K562 (cell line): Measurements from ENCODE around the gene RERE. TPM values are rescaled to one million over a fixed set of nuclear protein-coding genes. Genes with fewer than 3 reads are reported as not detected.

Source experiments
- ARID1B ChIP-seq: fragments of 450-650 bp; IDR thresholded peaks from 2 replicates; pipeline ENCODE4 v1.6.1; 2016; ENCODE audit warnings: antibody characterized with exemption, mild to moderate bottlenecking, inconsistent platforms
- BRCA1 ChIP-seq, 2 experiments: fragments of 450-650 bp in 1 of 2; sonication (generic) in 1 of 2; formaldehyde crosslinking in 1 of 2; IDR thresholded peaks; 2 replicates each; pipeline versions ENCODE4 v1.5.0 to v1.6.1; 2017 to 2020; ENCODE audit warnings: mild to moderate bottlenecking in 1 of 2, missing genetic modification reagents in 1 of 2
- CBFA2T3 ChIP-seq: fragments of 450-650 bp; IDR thresholded peaks from 2 replicates; pipeline ENCODE4 v1.6.1; 2017
- CBFB ChIP-seq: sonication (generic); formaldehyde crosslinking; IDR thresholded peaks from 2 replicates; pipeline ENCODE4 v1.4.0; 2020; ENCODE audit warnings: mild to moderate bottlenecking, missing genetic modification reagents
- CGGBP1 ChIP-seq: fragments of 250-450 bp; sonication (Bioruptor Pico); IDR thresholded peaks from 2 replicates; pipeline ENCODE4 v1.9.0; 2021; ENCODE audit warnings: mild to moderate bottlenecking
- DIDO1 ChIP-seq: fragments of 450-650 bp; IDR thresholded peaks from 2 replicates; pipeline ENCODE4 v1.6.1; 2016; ENCODE audit warnings: low read depth, missing biosample characterization, missing genetic modification characterization
- FUS ChIP-seq: fragments of 200-400 bp; formaldehyde crosslinking; optimal IDR thresholded peaks from 2 replicates; pipeline ENCODE3; 2017; ENCODE audit warnings: low read depth, low read length
- HES1 ChIP-seq: fragments of 450-650 bp; IDR thresholded peaks from 2 replicates; pipeline ENCODE4 v1.6.1; 2016; ENCODE audit warnings: low read depth, mild to moderate bottlenecking, moderate library complexity
- HMGN3 ChIP-seq: IDR thresholded peaks from 2 replicates; pipeline ENCODE4 v1.6.1; 2011; ENCODE audit warnings: borderline replicate concordance, low read depth, mild to moderate bottlenecking, mixed read lengths, low read length; ENCODE audit not compliant: insufficient read length; ENCODE audit errors: extremely low read depth
- HSF4 ChIP-seq: fragments of 250-450 bp; sonication (Bioruptor Pico); IDR thresholded peaks from 2 replicates; pipeline ENCODE4 v2.1.2; 2022; ENCODE audit warnings: mild to moderate bottlenecking, moderate library complexity, borderline replicate concordance
- LEF1 ChIP-seq: fragments of 450-650 bp; IDR thresholded peaks from 2 replicates; pipeline ENCODE4 v1.6.1; 2016; ENCODE audit warnings: mild to moderate bottlenecking
- MAFG ChIP-seq: fragments of 450-650 bp; conservative IDR thresholded peaks from 2 replicates; pipeline ENCODE4 v1.6.1; 2016; ENCODE audit warnings: missing genetic modification characterization, missing compliant biosample characterization
- MYBL2 ChIP-seq, 2 experiments: fragments of 450-650 bp in 1 of 2; sonication (generic) in 1 of 2; formaldehyde crosslinking in 1 of 2; IDR thresholded peaks; 2 replicates each; pipeline versions ENCODE4 v1.6.1 to v1.8.1; 2017 to 2022; ENCODE audit warnings: borderline replicate concordance in 1 of 2, inconsistent platforms in 1 of 2, low read depth in 1 of 2, mild to moderate bottlenecking in 1 of 2, missing genetic modification reagents in 1 of 2, moderate library complexity in 1 of 2
- NCOA2 ChIP-seq, 2 experiments: fragments of 450-650 bp; IDR thresholded peaks; 2 replicates each; pipeline ENCODE4 v1.6.1; 2018; ENCODE audit warnings: mild to moderate bottlenecking in 2 of 2, moderate library complexity in 1 of 2; ENCODE audit not compliant: partially characterized antibody in 2 of 2
- NFE2 ChIP-seq: IDR thresholded peaks from 2 replicates; pipeline ENCODE4 v1.6.1; 2014; ENCODE audit warnings: antibody characterized with exemption, low read depth
- NFIC ChIP-seq: fragments of 450-650 bp; IDR thresholded peaks from 2 replicates; pipeline ENCODE4 v1.6.1; 2017; ENCODE audit warnings: mild to moderate bottlenecking, inconsistent platforms
- NKRF ChIP-seq: fragments of 450-650 bp; IDR thresholded peaks from 2 replicates; pipeline ENCODE4 v1.6.1; 2016; ENCODE audit warnings: borderline replicate concordance
- PYGO2 ChIP-seq: fragments of 450-650 bp; IDR thresholded peaks from 2 replicates; pipeline ENCODE4 v1.6.1; 2016; ENCODE audit warnings: mild to moderate bottlenecking, missing genetic modification characterization, moderate library complexity, missing compliant biosample characterization
- SMAD1 ChIP-seq: fragments of 150-350 bp; IDR thresholded peaks from 2 replicates; pipeline ENCODE4 v1.6.1; 2014; ENCODE audit warnings: low read length, low read depth; ENCODE audit not compliant: partially characterized antibody
- VEZF1 ChIP-seq: fragments of 200-800 bp; sonication (Bioruptor generic); IDR thresholded peaks from 2 replicates; pipeline ENCODE4 v1.6.1; 2017; ENCODE audit warnings: missing genetic modification characterization, missing compliant biosample characterization
- ZBTB34 ChIP-seq: fragments of 250-450 bp; sonication (Bioruptor Pico); IDR thresholded peaks from 2 replicates; pipeline ENCODE4 v1.8.0; 2021; ENCODE audit warnings: mild to moderate bottlenecking, moderate library complexity
- ZC3H11A ChIP-seq: IDR thresholded peaks from 2 replicates; pipeline ENCODE4 v1.6.1; 2012; ENCODE audit warnings: low read depth, low read length, improper control_type of control experiment
- ZNF408 ChIP-seq: fragments of 250-450 bp; sonication (Bioruptor Pico); IDR thresholded peaks from 2 replicates; pipeline ENCODE4 v1.4.0; 2020; ENCODE audit warnings: low read depth, mild to moderate bottlenecking, moderate library complexity
- ZNF707 ChIP-seq: fragments of 250-450 bp; sonication (Bioruptor Pico); conservative IDR thresholded peaks from 2 replicates; pipeline ENCODE4 v1.8.0; 2022; ENCODE audit warnings: inconsistent platforms, mild to moderate bottlenecking, moderate library complexity
- ZZZ3 ChIP-seq: fragments of 450-650 bp; IDR thresholded peaks from 2 replicates; pipeline ENCODE4 v1.6.1; 2016; ENCODE audit warnings: antibody characterized with exemption, mild to moderate bottlenecking, moderate library complexity
- polyA plus RNA-seq, 8 experiments: library from polyadenylated mRNA; depleted of rRNA in 4 of 8; stranded (reverse) in 5 of 8; unstranded in 3 of 8; fragments of >200 nt; fragmentation: Nextera tagmentation in 2 of 8; fragmentation: Illumina TruSeq in 1 of 8; extraction: Ambion mirVana in 2 of 8; extraction: Trizol in 1 of 8; gene quantifications; 2 replicates each; pipeline versions ENCODE4 v1.2.1 to v1.2.3, GENCODE V29; 2011 to 2014; ENCODE audit warnings: inconsistent platforms in 1 of 8, missing spikeins in 1 of 8
- total RNA-seq, 7 experiments: library from RNA; depleted of rRNA in 6 of 7; stranded (reverse); fragments of >200 nt in 6 of 7; fragmentation: Illumina TruSeq in 2 of 7; extraction: Trizol in 2 of 7; gene quantifications; 2 replicates each; pipeline versions ENCODE4 v1.2.1 to v1.2.3, GENCODE V29; 2011 to 2021; ENCODE audit warnings: low replicate concordance in 1 of 7

The RERE gene
- total and polyA plus RNA-seq, 9 of the 15 experiments (the other 6 are each of a cell fraction or from before 2014, with no cell fraction given) = 3.0 to 51.5 (median 13.4) TPM

- no peak for TF ChIP-seq SMAD1
- no peak for TF ChIP-seq PYGO2 (tag)
- no peak for TF ChIP-seq ZBTB34 (CRISPR knock-in tag)
- TF ChIP-seq FUS = no peak
- no peak for TF ChIP-seq VEZF1
- TF ChIP-seq NCOA2 (IDR thresholded peaks at IDR 0.05; ENCODE audit: partially characterized antibody in 2 of 2) = no peak
- TF ChIP-seq LEF1 = no peak
- no peak for TF ChIP-seq ZZZ3
- TF ChIP-seq HMGN3 = no peak
- TF ChIP-seq CBFB (CRISPR knock-in tag) = no peak
- no peak for TF ChIP-seq NFE2
- TF ChIP-seq NKRF = no peak
- no peak for TF ChIP-seq CGGBP1 (CRISPR knock-in tag)
- TF ChIP-seq ARID1B = peak; percentile 24; the same call in 1 of the 2 replicates
- TF ChIP-seq MYBL2 (IDR thresholded peaks at IDR 0.05; ENCODE audit: low read depth) = no peak
- TF ChIP-seq MYBL2 (CRISPR knock-in tag; IDR thresholded peaks at IDR 0.05; ENCODE audit: borderline replicate concordance) = no peak
- TF ChIP-seq DIDO1 (tag) = no peak
- TF ChIP-seq CBFA2T3 = peak; percentile 14; the same call in 1 of the 2 replicates
- TF ChIP-seq NFIC = peak; percentile 64
- no peak for TF ChIP-seq HSF4 (CRISPR knock-in tag)
- no peak for TF ChIP-seq ZC3H11A
- no peak for TF ChIP-seq ZNF707 (CRISPR knock-in tag)
- TF ChIP-seq HES1 = no peak
- no peak for TF ChIP-seq BRCA1 (IDR thresholded peaks at IDR 0.05)
- no peak for TF ChIP-seq BRCA1 (CRISPR knock-in tag; IDR thresholded peaks at IDR 0.05)
- no peak for TF ChIP-seq ZNF408 (CRISPR knock-in tag)
- TF ChIP-seq MAFG (tag) = no peak
Observed at GRCh38 chr1:8390707-8391106, 426.7 kb downstream of the RERE start (continued).
